H1 (cell line): ENCODE measurements around the gene VSIR. TPM values are rescaled to one million over a fixed set of nuclear protein-coding genes. Genes with fewer than 3 reads are reported as not detected.

Experiments
- ATF3 ChIP-seq: IDR thresholded peaks from 2 replicates; pipeline ENCODE4 v1.6.1; 2011; ENCODE audit warnings: low read depth, mild to moderate bottlenecking, low read length; ENCODE audit not compliant: insufficient read depth
- CBX5 ChIP-seq: fragments of 300-800, 300-1000 bp; sonication (generic); IDR thresholded peaks from 2 replicates; pipeline ENCODE4 v1.7.1; 2016; ENCODE audit warnings: antibody characterized with exemption, low read length, low read depth
- CBX8 ChIP-seq: fragments of 300-800, 300-1000 bp; sonication (generic); IDR thresholded peaks from 2 replicates; pipeline ENCODE4 v1.7.1; 2016; ENCODE audit warnings: low read depth, low read length, borderline replicate concordance
- EP300 ChIP-seq, 2 experiments: IDR thresholded peaks; 1 replicate in 1 of 2; 2 replicates in 1 of 2; pipeline ENCODE4 v1.6.1; 2011 to 2012; ENCODE audit warnings: low read depth in 2 of 2, low read length in 2 of 2, mild to moderate bottlenecking in 2 of 2, borderline replicate concordance in 1 of 2, inconsistent platforms in 1 of 2, moderate library complexity in 1 of 2
- FOSL1 ChIP-seq: IDR thresholded peaks from 2 replicates; pipeline ENCODE4 v1.6.1; 2011; ENCODE audit warnings: mild to moderate bottlenecking, low read depth, low read length, moderate library complexity; ENCODE audit not compliant: insufficient read depth
- SAP30 ChIP-seq: fragments of 300-600 bp; sonication (generic); IDR thresholded peaks from 2 replicates; pipeline ENCODE4 v1.7.1; 2012; ENCODE audit warnings: low read length, moderate library complexity, mild to moderate bottlenecking, inconsistent platforms; ENCODE audit not compliant: insufficient read depth, insufficient replicate concordance
- TBP ChIP-seq: IDR thresholded peaks from 2 replicates; pipeline ENCODE4 v1.6.1; 2011; ENCODE audit warnings: low read depth, low read length, improper control_type of control experiment
- polyA plus RNA-seq, 7 experiments: library from polyadenylated mRNA; depleted of rRNA in 3 of 7; stranded (reverse) in 5 of 7; unstranded in 2 of 7; fragments of >200 nt in 5 of 7; fragments of 200-250 nt in 2 of 7; gene quantifications; 1 replicate in 5 of 7; 2 replicates in 1 of 7; 4 replicates in 1 of 7; pipeline versions ENCODE4 v1.2.1 to v1.2.3, GENCODE V29; 2011 to 2013; ENCODE audit warnings: missing spikeins in 2 of 7, mixed read lengths in 2 of 7
- total RNA-seq: library from RNA; stranded (reverse); fragmentation: NEBNext Ultra II Directional; extraction: Animal tissue kit (Norgen Biotek cat#: 25700); gene quantifications from 2 replicates; pipeline ENCODE4 v1.2.1, GENCODE V29; 2021

VSIR gene
- total and polyA plus RNA-seq, 2 of the 8 experiments (the other 6 are each of a cell fraction or from before 2014, with no cell fraction given) = 0.33 TPM; not detected in 1

- no peak for TF ChIP-seq ATF3
- no peak for TF ChIP-seq SAP30
- TF ChIP-seq CBX5 = no peak
- TF ChIP-seq EP300 (IDR thresholded peaks at IDR 0.05; ENCODE audit: borderline replicate concordance in 1 of 2, low read depth in 2 of 2, low read length in 2 of 2) = no peak
- no peak for TF ChIP-seq CBX8
- no peak for TF ChIP-seq TBP
- TF ChIP-seq FOSL1 = no peak
Measured at GRCh38 chr10:71749396-71749795, 23.9 kb downstream of the VSIR start (continued).
